NCI-H526 treated with DMSO at 0.1 percent for 48 hours (cell line): ENCODE results near the gene TWIST2.

Experiments
- DNase-seq: peaks from one replicate; lab custom pipeline; 2025; lab: John Stamatoyannopoulos, UW

TWIST2 gene

DNA sequence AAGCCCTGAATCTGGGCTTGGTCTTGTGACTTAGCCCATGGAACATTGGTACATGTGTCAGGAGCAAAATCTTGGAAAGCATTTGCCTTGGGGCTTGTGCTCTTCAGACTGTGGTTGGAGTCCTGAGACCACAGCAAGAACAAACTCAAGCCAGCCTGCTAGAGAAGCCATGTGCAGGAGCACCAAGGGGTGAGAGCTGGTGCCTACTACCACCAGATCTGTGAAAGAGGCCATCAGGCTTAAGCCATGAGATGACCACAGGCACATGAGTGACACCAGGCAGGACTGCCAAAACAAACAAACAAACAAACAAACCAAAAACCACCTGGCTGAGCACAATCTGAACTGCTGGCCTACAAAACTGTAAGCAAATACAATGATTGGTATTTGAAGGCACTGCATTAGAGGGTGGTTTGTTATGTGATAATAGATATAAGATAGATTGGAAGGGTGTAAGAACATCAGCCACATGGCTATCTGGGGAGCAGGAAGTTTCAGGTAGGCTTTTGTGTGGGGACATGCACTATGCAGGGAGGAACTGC is 9.0 kb upstream of the TWIST2 start:
- no peak for DNase-seq

DNA sequence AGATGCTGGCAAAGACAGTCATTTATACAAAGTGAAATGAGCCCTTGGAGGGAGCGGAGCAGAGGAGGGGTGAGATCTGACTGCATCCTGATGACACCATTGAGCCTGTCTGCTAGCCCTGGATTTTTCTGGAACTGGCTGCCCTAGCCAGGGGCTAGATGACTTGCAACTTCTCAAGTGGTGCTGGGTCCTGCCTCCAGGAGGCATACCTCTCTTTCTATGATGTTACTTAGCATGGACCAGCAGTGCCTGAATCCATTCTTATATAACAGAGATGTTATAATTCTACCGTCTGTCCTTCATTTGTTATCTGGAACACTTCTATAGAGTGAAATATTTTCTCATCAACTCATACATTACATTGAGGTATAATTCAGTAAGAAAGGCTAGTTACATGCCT is 8.5 kb upstream of the TWIST2 start:
- DNase-seq, result no peak

DNA sequence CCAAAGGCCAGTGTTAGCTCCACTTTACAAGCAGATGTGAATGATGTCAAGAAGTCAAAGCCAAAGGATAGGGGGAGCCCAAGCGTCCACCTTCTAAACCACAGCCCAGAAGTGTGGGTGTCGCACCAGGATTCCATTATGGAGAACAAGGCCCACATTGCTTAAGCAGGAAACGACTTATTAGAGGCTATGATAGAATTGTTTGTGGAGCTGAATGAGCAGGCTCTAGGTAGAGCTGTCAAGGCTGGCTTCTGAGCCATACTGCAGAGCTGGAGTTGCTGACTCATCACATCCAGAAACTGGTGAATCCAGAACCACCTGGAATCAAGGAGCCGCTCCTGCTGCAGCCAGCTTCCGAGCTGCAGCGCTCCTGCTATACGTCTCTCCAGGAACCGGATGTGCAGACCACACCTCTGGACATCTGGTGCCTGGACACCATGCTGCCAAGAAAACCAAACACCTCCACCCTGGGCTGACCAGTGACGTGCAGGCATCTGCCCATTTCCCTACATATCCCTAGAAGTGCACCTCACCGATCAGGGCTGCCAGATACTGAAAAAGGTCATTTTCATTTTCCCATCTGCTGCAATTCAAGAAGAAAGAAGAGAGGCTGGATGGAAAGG is 6.2 kb upstream of the TWIST2 start:
- DNase-seq, result no peak

DNA sequence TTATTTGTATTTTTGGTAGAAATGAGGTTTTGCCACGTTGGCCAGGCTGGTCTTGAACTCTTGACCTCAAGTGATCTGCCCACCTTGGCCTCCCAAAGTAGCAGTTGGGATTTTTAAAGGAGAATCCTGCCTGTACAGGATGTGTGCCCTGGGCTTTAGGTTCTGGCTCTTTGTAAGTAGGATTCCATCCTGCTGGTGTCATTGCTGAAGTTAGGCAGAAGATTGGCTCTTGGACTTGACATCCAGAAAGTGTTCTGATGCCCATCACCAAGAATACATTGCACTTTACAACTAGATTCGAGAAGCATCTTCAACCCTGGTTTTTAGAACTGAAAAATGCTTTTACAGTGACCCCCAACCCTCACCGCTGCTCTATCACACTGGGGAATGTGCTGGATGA is 4.4 kb upstream of the TWIST2 start:
- no peak for DNase-seq

DNA sequence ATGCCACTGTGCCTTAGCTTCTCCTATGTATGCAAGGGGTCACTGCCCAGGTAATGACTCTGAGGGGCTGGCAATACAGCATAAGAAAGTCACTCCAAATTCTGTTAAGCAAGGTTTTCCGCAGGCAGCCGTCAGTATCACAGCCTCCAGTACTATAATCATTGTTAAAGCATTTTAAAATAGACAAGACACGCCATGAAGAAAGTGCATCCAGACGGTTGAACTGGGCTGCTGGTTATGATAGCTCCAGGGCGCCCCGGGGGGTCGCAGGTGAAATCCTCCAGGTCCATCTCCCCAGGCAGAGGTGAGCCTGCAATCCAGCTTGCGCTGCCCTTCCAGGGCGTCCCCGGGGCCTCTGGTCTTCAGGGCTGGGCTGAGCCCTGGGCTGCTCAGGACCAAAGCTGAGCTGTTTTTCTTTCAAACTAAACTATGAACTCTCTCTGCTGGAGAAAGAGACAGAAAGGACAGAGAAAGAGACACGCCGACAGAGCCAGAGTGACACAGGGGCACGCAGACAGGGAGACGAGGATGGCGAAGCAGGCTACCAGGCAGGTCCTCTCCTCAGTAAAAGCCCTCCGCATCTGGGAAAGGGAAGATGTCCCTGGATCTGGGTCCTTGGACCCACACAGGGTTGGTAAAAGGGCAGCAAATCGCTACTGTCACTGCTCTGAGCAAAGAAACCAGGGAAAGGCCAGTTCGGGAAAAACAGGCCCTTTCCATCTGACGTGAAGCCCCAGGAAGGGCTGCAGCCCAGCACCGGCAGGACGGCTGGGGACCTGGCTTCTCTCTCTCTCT is 2.1 kb upstream of the TWIST2 start:
- no peak for DNase-seq

DNA sequence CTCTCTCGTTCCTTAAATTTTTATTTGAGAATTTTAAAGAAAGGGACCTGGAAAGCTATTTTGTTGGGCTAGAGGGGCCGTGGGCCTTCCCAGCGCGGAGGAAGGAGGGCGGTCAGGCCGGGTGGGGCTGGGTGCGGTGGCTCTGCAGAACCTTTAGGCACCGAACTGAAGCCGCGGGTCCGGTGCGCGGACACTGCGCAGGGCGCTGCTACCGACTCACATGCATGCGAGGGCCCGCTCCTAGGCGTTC is 1.6 kb upstream of the TWIST2 start:
- no peak for DNase-seq

DNA sequence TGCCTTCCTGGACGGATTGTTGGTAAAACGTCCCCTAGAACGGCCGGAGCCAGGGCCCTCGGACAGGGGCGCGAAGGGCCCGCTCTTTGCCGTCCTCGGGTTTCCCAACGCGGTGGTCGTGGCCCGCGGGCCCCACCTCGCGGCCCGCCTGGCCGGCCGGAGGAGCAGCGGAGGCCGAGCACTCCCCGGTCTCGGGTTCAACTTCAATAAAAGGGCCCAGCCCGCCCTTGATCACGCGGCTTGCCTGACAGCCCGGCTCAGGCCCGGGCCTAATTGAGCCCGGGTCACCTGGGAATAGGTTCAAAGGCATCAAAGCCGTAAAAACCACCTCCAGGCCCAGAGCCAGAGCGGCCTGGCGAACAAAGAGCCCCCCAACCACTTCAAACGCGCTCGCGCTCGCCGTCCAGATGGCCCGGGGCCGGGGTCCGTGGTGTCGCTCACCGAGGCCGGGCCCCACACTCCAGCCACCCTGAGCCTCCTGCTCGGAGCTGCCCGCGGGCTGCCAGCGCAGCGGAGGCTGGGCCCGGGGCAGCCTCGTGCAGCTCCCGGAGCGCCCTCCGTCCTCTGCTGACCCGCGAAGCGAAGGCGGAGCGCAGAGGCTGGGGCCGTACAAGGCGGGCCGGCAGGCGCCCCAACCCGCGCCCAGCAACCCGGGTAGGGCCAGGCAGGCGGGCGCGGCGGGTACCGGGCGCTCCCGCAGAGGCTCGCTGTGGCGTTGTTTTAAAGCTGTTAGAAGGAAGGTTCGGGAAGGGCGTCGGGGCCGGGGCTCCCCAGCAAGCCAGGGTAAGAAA is 1.1 kb upstream of the TWIST2 start:
- DNase-seq, result no peak

DNA sequence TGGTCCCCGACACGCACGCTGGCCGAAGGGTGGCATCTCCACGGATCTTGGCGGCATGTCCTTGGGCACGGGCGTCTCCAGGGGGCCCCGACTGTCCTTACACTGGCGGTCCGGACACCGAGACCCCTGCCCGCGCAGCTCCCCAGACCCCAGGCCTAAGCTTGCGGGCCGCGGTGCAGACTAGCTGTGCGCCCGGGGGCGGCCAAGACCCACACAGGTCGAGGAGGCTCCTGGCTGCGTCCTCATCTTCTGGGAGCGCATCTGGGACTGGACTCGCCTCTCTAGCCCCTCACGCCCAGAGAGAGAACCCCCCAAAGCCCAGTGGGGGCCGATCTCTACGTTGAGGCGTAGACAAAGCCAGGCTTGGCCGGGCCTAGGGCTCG is 475 bp upstream of the TWIST2 start:
- no peak for DNase-seq

DNA sequence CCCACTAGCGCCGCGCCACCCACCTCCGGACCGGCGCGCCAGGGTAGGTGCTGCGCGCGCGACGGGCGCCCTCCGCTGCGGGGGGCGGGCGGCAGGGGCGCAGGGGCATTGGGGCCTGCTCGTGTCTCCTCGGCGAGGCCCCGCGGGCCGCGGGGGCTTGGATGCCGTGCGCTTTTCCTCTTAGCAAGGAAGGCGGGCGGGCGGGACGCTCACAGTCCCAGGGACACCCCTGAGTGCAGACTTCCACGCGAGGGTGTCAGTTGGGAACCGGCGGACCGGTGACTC is 748 bp downstream of the TWIST2 start:
- no peak for DNase-seq

DNA sequence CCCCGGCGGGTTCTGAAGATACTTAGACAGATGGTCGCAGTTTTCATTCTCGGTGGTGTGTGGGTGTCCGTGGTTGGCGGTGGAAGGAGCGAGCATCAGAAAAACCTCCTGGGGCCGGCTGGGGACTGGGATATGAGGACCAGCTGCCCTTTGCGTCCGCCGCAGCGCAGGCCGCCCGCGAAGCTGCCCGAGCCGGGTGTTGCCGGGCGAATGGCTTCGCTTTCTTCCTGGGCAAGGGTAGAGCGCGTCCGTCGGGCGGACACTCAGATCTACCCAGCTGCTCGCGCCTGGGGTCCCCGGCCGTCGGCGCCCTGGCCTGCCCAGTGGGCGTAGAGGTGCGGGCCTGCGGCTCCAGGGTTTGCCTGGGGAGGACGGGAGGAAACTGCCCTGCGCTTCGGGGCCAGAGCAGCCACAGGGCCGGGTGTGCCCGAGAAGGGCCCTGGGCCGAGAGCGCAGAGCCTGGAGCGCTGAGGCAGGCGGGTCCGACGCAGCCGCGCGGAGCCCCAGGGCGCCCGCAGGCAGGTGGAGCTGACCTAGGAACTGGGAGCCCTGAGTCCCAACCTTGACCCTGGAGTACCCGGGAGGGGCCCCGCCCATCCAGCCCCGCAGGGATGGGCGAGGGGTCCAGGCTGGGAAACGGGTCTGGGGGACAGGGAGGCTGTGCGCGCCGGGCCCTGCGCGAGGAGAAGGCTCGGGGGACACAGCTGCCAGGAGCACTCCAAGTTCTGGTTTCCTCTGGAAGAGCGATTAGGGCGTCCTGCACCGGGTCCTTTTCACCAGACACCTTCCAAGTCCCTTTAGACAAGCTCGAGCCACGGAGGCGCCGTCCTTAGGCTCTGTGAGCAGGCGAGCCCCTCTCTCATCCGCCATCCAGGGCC is 1.3 kb downstream of the TWIST2 start:
- DNase-seq, result no peak

DNA sequence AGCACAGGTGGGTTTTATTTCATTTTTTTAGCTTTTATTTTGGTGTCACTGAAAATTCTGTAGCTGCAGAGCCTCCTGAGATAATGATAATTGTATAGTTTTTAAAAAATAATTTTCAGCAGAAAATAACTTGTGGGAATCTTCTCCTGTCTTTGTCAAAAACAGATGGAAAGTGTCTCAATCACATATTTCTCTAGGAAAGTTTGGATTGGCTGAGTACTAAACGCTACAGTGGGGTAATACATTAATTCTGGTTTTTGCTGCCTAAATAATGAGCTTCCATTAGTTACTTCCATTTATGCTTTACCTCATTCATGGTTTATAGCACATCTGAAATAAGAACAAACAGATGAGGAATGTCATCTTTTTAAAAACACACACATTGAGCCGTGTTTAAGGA is 2.2 kb downstream of the TWIST2 start:
- no peak for DNase-seq

DNA sequence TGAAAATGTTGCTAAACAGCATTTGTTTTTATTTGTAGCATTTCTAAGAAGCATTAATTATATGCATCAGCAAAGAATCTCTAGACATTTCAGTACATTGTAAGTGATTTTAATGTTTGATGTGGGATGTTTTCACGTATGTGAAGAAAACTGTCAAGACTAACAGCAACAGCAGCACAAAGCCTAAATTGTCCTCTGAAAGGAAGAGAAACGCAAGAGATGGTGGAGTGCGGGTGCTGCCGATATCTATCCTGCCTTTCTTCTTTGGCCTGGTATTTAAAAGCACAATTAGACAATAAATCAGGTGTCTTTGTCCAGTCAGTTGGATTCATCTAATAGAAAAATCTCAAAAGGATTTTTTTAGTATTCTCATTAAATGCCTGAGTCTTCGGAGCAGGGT is 3.1 kb downstream of the TWIST2 start:
- DNase-seq, result no peak

DNA sequence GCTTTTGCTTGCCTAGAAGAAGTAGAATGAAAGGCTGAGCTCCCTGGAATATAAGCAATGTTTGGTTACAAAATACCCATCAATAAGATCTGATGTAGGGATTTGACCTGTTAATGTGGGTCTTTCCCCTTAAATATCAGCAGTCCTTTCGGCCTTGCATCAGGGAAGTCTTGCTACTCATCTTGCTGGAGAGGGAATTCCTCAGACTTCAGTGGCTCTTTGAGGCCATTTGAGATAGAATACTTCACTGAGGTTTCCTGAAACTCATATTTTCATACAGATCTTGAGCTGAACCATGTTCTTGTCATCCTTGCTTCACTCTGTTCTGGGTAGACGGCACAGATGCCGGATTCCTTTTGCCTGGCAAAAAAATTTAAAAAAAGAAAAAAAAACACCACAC is 3.9 kb downstream of the TWIST2 start:
- DNase-seq, result no peak

DNA sequence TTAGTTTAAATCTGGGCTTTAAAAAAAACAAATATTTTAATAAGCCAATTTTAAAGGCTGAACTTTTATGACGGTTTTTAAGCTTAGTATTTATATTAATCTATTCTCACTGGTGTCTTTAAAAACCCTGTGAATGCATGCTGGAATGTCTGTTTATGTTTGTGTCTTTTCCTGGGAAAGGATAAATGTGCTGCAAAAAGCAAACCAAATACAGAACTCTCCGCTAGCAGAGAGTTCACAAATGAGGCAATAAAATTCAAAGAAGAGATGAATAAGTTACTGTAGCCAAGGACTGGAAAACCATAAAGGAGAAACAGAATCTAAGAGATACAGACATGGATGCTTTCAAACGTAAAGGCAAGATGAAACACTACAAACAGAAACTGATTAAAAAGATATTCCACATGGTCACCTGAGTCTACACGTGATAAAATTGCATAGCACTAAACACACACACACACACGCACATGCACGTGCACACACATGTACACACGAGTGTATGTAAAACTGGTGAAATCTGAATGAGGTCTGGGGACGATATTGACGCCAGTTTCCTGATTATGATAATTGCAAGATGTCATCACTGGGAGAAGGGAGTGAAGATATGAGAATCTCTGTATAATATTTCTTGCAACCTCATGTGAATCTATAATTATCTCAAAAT is 4.5 kb downstream of the TWIST2 start:
- no peak for DNase-seq

DNA sequence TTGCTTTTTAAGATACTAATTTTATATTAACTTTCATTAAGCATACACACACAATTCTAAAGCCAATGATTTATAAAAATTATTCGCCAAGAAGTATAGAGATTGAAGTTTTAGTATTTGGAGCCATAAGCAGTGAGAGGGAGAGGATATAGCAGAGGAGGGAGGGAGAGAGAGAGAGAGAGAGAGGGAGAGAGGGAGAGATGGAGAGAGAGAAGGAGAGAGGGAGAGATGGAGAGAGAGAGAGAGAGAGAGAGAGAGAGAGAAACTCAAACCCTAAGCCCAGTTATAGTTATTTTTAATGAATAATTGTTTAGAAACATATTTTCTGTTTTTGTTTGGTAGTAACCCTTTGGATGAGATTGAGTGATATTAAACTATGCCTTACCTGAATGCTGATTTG is 5.3 kb downstream of the TWIST2 start:
- DNase-seq, result no peak

DNA sequence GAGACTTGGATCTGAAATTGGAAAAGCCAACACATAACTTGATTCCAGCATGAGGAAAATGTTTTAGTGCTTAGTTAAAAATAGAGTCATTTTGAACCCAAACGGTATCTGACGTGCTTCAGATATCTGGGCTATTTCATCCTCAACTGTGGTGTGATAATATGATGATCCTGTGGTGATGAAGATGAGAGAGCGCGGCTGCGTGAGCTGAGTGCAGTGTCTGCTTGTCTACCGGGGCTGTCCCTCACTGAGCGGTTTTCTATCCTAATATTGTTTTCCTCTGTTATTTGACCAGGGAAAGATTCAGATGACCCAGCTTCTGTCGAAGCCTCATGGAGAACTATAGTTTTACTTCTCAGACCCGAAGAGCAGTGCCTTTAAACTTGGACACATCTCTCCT is 5.8 kb downstream of the TWIST2 start:
- DNase-seq, result no peak

DNA sequence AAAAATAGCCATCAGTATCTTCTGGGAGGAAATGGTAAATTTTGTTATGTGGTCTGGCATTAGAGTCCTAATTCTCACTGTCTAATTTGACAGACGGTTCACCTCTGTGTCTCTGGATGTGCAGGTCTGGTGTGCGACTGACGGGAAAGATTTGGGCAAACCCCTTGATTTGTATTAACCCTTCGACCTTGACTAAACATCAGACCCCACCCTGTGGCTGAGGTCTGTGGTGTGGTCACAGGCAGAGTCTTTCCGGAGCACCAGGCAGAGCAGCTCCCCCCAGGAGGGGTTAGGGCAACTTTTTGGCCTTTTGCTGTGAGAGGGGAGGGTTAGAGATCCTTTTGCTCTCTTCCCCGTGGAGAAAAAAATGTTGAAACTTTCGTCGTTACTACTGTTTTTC is 6.4 kb downstream of the TWIST2 start:
- DNase-seq, result no peak

DNA sequence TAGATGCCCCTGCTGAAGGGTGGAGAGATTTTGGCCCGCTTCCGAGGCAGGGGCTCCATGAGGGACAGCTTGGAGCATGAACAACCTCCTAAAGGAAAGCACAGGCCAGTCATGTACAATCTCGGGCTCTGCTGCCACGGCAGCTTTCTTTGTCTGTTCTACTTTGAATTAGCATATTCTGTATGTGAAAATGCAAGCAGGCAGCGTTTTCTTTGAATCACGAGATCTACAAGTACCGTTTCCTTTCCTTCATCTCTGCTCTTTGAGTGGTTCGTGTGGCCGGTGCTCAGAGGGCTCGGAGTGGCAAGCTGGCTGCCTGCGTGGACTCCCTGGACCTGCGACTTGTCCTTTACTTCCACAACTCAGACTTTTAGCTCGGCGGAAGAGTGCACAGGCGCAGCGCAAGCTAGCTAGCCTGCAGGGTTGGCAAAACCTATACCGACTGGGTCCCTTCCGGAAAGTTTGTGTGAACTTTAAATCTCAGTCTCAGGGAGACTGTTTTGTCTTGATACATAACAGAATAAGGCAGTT is 6.9 kb downstream of the TWIST2 start:
- DNase-seq, result no peak

DNA sequence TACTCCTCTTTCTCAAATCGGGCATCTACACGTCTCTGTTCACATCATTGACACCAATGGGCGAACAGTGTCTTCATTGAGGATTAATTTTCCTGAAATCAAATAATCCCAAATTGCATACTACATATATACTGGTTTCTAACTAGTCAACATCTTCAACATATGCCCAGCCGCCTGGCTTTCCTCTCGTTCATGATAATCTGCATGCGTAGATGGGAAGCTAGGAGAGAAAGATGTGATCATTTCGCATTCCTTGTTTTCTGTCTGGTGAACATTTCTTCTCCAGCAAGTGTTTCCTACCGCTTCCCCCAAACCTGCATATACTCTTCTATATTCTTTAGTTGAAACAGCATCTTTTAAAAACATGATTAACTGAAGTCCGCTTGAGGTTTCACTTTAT is 7.4 kb downstream of the TWIST2 start:
- DNase-seq, result no peak

DNA sequence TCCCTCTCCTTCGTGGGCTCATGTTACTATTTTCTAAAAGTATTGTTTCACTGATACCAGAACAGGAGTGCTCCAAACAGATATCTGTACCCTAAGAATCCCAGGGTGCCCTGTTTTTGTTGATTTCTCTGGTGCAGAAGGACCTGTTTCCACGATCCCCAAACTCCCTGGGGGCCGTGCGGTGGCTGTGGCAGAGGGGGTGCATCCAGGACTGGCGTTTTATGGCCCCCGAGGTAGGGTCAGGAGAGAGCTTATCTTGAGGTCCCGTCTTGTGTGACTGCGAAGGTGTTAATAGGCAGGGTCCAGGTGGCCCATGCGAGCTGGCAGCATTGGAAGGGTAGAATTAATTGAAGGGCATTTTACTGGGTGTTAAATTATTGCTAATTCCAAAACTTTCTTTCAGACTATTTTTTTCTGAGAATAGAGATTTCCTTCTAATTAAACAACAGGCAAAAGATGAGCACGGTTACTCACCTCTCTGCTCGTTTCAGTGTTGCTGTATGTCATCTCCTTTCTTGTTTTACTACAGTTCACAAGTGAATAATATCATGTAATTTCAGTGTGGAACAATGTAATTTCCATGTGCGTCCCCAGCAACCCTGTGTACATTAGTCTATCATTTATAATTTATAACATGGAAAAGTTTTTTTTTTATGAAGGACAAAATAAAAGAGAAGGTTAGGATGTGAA is 8.2 kb downstream of the TWIST2 start:
- DNase-seq, result no peak
